C4-2B (cell line): Measurements from ENCODE around the gene TRAF3.

ENCODE experiments used
- ZFX ChIP-seq: fragments of 450-650 bp; IDR thresholded peaks from 2 replicates; pipeline ENCODE4 v1.6.1; 2017
- TF ChIP-seq, protein P1 (sequence below): fragments of 450-650 bp; conservative IDR thresholded peaks from 2 replicates; pipeline ENCODE4 v1.5.1; 2017; ENCODE audit warnings: mild to moderate bottlenecking

DNA sequence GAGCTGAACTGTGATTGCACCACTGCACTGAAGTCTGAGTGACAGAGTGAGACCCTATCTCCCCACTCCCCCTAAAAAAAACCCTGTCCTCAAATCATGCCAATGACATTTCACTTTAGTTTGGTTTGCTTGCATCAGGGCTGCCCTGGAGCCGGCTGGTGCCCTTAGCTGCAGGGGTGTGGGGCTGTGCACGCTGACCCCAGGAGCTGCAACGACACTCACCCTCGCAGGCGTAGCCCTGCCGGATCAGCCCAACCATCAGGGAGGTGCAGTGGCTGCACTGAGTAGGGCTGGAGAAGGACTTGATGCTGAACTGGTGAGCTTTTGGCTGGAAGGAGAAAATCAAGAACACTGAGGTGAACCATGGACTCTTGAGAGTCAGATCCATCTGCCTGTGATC, 175.0 kb downstream of the TRAF3 start:
- TF ChIP-seq, protein P1, sequence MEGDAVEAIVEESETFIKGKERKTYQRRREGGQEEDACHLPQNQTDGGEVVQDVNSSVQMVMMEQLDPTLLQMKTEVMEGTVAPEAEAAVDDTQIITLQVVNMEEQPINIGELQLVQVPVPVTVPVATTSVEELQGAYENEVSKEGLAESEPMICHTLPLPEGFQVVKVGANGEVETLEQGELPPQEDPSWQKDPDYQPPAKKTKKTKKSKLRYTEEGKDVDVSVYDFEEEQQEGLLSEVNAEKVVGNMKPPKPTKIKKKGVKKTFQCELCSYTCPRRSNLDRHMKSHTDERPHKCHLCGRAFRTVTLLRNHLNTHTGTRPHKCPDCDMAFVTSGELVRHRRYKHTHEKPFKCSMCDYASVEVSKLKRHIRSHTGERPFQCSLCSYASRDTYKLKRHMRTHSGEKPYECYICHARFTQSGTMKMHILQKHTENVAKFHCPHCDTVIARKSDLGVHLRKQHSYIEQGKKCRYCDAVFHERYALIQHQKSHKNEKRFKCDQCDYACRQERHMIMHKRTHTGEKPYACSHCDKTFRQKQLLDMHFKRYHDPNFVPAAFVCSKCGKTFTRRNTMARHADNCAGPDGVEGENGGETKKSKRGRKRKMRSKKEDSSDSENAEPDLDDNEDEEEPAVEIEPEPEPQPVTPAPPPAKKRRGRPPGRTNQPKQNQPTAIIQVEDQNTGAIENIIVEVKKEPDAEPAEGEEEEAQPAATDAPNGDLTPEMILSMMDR: no peak
- no peak for TF ChIP-seq ZFX
